ENCODE measurements around the gene TPI1.
"Not testable (repeated sequence)": the region's sequence is repeated elsewhere in the genome, so short reads cannot be mapped to it uniquely, and the experiment has no call there.

Gene TPI1

DNA sequence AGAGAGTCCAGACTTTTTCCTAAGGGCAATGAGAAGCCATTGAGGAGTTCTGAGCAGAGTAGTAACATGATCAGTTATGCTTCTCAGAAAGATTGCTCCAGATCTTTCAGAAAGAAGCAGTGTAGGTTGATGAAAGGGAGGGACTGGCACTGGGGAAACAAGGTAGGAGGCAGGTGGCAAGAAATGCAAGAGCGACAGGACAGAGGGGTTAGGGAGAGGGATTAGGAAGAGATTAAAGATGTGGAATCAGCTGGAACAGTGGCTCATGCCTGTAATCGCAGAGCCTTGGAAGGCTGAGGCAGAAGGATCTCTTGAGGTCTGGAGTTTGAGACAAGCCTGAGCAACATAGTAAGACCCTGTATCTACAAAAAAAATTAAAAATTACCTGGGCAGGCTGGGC, 19.7 kb upstream of the TPI1 start:
- no peak for DNase-seq (ENCODE audit: low read depth)

DNA sequence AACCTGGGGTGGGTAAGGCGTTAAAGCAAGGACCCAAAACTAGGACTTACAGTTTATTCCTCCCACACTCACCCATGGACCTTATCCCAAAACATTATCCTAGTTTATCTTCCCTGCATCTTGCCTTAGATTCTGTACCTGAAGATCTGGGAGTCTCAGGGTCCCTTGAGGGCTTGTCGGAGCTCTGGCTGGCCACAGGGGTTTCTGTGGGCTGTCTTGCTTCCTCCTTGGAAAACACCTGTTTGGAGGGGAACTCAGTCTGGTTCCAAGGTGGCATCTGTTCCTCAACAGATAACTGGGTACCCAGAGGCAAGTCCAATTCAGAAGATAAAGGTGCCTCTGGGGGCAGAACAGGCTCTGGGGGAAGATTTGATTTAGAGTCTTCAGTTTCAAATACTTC, 17.9 kb upstream of the TPI1 start:
- no peak for DNase-seq (ENCODE audit: low read depth)

DNA sequence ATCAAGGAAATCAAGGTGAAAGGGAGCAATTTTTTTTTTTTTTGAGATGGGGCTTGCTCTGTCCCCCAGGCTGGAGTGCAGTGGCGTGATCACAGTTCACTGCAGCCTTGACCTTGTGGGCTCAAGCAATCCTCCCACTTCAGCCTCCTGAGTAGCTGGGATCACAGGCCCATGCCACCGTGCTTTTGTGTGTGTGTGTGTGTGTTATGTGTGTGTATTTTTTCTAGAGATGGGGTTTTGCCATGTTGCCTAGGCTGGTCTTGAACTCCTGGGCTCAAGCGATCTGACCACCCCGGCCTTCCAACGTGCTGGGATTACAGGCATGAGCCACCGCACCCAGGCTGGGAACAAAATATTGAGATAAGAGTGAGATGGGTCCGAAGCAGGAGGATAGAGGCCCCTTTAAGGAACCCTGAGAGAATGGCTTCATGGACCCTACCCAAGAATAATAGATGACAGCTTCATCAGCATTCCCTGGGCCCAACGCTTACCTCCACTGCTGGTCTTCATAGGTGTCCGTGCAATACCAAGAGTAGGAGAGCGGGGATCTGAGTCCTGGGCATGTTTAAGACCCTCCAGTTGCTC, 17.3 kb upstream of the TPI1 start:
- DNase-seq (ENCODE audit: low read depth), result no peak

DNA sequence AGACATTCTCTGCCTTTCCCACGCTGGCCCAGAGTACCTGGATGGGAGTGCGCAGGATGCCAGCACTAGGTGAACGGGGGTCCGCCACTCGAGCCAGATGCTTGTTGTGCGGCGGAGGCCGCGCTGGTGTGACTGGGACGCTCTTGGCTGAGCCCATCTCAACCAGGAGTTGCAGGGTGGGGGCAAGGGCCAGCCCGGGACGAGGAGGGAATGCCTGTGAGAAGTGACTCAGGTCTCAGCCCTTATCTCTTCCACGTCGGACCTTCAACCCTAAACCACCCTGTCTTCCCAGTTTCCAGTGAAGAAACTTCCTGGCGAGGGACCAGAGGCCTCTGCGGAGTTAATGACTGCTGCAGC, 16.6 kb upstream of the TPI1 start:
- DNase-seq (ENCODE audit: low read depth), result no peak

DNA sequence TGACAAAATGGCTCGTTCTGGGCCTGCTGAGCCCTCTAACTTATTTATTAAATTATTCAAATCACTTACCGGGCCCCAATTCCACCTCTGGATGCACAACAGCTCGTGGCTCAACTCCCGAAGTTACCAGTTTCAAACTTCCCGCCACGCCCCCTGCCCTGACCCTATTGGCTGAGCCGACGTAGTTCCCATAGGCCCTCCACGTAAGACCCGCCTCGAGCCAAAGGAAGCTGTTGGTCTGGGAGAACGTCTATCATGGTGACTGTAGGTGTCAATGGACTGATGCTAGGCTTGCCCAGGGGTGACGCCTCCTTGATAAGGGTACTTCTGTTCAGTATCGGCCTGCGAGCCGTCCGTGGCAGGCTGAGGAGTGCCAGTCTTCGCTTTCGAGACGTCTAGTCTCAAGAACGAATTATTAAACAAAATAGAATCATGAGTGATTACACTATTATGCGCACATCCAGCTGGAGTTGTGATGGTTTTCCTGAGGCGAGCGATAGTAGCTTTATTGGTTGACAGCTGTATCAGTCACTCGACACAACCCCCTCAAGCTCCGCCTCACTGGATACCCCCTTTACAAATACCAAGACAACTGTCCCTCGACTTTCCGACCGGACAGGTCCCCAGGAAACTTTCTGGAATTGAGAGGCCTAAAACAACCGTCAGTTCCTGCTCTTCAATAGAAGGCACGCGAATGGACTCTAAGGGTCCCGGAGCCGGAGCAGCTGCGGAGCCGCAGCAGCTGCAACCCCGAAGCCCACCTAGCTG, 16.0 kb upstream of the TPI1 start, which contains the start of gene CDCA3:
CDCA3 (minus strand) TSS at position 134 of the 768 bp plus-strand sequence. CDS start 334 bp downstream, outside the sequence.
- peak; percentile 99 for DNase-seq (ENCODE audit: low read depth)

DNA sequence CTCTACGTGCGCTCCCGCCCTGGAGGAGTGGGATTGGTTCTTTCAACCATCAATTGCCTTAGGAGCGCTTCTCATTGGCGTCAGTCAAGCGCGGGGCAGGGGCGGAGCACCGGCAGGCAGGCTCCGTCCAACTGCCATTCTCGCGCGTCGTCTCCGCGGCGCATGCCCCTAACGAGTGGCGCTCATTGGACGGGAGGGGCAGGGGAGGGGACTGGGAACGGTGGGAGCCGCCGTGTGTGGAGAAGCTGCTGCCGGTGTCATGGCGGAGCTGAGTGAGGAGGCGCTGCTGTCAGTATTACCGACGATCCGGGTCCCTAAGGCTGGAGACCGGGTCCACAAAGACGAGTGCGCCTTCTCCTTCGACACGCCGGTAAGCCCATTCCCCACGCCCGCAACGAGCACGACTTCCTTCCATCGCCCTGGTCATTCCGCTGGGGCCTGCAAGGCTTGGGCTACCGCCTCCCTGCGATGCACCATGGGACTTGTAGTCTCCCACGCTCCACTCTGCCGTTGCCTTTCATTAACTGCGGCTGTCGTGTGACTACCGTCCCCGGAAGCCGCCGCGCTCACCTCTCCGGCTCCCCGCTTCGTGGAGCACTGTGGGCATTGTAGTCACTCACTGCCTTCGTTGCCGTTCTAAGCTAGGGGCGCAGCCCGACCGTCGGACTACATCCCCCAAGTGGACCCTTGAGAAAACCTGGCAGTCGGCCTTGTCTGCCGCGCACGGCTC, 15.2 kb upstream of the TPI1 start, which contains the start of gene USP5:
USP5 (plus strand) TSS at position 230 of the 730 bp plus-strand sequence; CDS start at position 260, 30 bp downstream.
- DNase-seq (ENCODE audit: low read depth), result peak; percentile 100

DNA sequence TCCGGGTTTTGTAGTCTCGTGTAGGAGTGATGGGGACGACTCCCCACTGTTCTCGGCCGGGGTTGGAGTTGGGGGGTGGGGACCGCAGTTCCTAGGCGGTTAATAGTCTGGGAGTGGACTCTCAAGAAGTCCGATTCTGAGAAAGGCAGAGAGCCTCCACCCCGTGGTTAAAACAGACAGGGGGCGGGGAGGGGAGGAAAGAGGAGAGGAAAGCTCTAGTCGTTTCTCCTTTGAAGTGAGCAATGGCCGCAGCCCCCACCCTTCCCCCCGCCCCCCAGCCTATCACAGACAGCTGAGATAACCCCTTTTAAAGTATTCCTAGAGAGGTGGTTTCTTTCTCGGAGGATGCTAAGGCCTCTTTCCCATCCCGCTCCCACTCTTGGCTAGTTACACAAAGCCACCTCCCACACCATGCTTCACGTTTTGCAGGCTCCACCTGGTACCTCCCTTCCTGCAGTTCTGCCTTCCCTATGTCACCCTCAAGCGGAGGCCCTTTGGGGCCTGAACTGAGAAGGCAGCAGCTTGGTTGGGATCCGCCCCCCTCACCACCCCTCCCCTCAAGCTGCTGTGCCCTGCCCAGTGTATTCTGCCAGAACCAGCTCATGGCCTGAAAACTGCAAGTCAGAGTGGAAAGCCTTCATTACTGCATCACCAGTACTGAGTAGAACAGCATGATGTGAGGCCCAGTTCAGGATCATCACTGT, 14.5 kb upstream of the TPI1 start:
- peak; percentile 76 for DNase-seq (ENCODE audit: low read depth)

DNA sequence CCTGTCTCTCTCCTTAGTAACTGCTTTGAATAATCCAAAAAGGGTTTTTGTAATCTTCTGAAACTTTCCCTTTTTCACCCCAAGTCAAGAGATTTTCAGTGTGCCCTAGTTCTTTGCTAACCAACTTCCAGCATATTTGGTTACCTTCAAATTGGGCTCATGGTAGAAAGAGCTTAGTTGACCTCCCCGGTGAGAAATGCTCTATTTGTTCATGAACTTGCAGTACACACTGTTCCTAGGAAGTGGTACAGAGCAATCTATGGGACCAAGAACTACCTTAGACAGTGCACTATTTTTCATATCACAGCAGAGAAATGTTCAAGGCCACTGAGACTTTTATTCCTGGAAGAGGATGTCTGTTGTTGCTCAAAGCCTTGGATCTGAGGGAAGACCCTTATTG, 13.7 kb upstream of the TPI1 start:
- DNase-seq (ENCODE audit: low read depth), result no peak

DNA sequence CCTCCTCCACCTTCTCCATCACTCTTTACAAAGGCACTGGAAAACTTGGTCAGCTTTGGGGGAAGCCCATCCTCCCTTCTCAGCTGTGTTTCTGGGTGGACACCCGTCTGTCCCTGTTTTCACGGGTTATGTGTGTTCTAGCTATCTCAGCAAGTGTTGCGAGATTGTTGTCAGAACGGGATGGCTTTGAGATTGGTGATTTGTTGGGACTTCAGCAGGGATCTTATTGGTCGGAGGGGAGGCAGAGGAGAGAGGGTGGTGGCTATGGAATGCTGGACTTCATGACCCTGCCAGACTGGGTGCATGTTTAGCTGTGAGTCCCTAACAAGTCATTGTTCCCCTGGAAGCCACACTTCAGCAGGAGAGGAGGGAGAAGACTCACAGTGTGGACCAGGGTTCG, 13.3 kb upstream of the TPI1 start:
- no peak for DNase-seq (ENCODE audit: low read depth)

DNA sequence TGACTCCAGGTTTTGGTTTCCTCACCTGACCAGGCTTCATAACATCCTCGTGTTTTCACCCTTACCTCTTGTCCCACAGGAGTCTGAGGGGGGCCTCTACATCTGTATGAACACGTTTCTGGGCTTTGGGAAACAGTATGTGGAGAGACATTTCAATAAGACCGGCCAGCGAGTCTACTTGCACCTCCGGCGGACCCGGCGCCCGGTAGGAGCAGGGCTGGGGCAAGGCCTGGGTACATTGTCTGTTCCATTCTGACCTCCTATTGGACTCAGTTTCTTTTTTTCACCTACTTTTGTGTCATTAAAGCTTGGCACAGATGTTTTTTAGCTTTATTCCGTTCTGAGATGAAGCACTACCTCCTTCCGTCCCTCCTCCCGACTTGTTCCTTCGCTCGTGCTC, 12.0 kb upstream of the TPI1 start:
- DNase-seq (ENCODE audit: low read depth), result no peak

DNA sequence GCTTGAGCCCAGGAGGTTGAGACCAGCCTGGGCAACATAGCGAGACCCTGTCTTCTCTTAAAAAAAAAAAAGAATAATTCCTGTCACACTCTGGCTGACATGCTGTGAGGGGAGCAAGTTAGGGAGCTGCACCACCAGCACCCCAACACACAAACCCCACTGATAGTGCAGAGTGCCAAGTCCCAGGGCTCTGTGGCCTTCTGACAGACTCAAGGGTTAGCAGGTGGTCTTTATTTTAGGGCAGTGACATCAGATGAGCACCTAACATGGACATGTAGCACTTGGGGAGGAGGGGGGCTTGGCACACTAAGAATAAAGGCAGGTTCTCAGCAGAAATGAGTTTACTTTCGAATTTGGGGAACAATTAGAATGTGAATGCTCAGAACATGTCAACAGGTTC, 8.5 kb upstream of the TPI1 start:
- no peak for DNase-seq (ENCODE audit: low read depth)

DNA sequence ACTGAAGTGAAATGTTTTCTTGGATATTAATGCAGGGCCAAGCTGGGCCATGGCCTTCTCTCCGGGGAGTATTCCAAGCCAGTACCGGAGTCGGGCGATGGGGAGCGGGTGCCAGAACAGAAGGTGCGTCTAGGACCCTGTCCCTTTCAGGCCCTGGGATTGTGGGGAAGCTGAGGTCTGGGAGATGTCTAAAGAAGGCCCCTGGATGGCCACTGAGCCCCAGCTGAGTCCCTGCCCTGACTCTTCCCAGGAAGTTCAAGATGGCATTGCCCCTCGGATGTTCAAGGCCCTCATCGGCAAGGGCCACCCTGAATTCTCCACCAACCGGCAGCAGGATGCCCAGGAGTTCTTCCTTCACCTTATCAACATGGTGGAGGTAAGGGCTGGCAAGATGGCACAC, 7.2 kb upstream of the TPI1 start:
- DNase-seq (ENCODE audit: low read depth), result no peak

DNA sequence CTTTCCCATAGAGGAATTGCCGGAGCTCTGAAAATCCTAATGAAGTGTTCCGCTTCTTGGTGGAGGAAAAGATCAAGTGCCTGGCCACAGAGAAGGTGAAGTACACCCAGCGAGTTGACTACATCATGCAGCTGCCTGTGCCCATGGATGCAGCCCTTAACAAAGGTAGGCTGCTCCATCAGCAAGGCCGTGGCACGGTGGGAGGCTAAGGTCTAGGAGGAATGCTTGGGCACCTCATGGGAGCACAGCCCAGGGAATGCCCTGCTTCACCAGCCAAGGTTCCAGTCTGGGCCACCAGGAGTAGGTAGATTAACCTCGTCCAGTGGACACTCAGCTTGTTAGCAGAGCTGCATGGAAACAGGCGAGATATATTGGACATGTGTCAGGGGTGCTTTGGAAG, 6.4 kb upstream of the TPI1 start:
- no peak for DNase-seq (ENCODE audit: low read depth)

DNA sequence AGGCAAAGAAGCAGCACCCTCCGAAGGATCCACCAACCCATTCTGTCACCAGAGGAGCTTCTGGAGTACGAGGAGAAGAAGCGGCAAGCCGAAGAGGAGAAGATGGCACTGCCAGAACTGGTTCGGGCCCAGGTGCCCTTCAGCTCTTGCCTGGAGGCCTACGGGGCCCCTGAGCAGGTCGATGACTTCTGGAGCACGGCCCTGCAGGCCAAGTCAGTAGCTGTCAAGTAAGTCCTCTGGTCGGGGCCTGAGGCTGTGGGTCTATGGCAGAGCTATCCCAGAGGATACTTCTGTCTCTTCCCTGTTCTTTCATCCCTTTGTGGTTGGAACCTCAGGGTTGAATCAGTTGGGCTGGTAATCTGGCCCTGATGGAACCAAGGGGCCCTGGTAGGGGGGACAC, 5.9 kb upstream of the TPI1 start:
- no peak for DNase-seq (ENCODE audit: low read depth)

DNA sequence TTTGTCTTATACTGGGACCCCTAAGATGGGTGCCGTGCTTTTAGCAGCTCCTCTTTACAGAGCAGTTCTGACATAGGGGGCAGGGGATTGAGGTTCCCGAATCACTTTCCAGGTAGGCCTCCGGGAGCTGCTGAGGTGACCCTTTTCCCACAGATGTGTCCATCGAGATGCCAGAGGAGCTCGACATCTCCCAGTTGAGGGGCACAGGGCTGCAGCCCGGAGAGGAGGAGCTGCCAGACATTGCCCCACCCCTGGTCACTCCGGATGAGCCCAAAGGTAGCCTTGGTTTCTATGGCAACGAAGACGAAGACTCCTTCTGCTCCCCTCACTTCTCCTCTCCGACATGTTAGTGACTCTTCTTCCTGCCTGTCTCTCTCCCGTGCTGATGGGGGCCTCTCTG, 4.3 kb upstream of the TPI1 start:
- no peak for DNase-seq (ENCODE audit: low read depth)

DNA sequence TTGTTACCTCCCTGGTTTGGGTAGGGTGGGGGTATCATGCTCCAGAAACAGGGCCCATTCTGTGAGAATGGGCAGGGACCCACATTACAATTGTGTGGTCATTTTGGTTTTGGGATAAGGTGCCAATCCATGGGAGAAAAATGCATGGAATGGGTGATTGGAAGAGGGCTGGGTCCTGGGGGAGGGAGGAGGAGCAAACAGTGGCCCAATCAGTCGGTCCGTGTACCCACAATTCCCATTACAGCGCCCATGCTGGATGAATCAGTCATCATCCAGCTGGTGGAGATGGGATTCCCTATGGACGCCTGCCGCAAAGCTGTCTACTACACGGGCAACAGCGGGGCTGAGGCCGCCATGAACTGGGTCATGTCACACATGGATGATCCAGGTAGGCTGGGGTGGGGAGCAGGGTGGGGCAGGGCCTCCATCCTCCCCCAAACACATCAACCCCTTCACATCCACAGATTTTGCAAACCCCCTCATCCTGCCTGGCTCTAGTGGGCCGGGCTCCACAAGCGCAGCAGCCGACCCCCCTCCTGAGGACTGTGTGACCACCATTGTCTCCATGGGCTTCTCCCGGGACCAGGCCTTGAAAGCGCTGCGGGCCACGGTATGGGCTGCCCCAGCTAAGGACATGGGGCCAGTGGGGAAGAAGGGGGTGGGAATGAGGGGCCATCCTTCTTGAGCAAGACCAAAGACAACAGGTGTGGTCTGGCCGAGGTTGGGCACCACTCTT, 3.6 kb upstream of the TPI1 start:
- peak; percentile 28 for DNase-seq (ENCODE audit: low read depth)

DNA sequence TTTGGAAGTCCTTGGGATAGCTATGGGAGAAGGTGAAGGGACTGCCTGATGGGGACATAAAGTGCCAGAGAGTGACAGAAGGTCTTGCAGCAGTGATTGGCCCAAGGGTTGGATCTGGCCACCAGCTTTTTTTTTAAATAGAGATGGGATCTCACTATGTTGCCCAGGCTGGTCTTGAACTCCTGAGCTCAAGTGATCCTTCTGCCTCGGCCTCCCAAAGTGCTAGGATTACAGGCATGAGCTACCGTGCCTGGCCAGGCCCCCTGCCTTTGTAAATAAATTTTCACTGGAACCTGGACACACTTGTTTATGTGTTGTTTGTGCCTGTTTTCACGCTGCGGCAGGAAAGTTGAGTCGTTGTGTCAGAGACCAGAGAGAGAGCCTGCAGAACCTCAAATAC, 2.0 kb upstream of the TPI1 start:
- not testable (repeated sequence) for DNase-seq (ENCODE audit: low read depth)

DNA sequence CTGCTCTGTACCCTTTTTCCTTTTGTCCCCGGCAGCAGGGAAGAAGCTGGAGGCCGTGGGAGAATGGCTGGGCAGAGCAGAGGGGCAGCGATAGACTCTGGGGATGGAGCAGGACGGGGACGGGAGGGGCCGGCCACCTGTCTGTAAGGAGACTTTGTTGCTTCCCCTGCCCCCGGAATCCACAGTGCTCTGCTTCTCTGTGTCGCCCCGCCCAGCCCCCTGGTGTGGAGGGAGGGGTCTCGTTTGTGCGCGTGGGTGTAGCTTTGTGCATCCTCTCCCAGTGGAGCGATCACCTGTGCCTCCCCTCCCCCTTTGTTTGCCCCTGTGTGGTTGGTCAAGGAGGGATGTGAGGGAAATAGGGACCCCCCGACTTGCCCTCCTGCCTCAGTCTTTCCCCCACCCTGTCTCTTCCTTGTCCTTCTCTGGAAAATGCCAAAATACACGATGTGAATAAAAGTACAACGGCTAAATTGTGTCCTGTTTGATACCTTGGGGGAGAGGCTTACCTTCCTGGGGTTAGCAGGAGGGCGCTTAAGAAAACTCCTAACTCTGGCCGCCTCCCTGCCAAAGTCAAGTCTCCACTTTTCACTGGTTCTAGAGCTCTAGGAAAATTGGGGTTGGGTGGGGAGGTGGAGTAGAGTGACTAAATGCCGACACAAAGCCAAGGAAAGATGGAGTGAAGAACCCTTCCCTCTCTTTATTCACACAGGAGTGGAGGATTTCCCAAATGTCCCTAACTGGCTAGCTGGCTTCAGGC, 990 bp upstream of the TPI1 start:
- no peak for DNase-seq (ENCODE audit: low read depth)

DNA sequence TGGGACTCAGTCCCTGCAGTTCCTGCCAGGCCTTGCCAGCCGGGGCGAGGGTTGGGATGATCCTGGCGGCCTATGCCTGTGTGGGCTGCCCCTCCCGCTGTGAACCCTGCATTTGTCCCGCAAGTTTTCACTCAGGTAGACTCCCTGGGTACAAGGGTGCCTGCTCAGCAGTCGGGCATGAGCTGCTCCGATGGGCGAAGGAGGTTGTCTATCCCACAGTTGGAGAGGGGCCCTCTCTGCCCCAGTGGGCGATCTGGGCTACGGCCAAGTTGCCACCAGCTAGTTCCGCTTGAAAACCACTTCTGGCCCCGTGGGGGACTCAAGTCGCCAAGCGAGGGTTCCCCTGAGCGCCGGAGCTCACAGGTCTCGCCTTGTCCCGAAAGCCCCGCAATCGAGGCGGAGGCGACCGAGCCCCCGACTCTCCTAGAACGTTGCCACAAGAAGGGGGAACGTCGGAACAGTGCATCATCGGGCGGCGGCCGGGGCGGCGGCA, 365 bp upstream of the TPI1 start:
- no peak for DNase-seq (ENCODE audit: low read depth)

DNA sequence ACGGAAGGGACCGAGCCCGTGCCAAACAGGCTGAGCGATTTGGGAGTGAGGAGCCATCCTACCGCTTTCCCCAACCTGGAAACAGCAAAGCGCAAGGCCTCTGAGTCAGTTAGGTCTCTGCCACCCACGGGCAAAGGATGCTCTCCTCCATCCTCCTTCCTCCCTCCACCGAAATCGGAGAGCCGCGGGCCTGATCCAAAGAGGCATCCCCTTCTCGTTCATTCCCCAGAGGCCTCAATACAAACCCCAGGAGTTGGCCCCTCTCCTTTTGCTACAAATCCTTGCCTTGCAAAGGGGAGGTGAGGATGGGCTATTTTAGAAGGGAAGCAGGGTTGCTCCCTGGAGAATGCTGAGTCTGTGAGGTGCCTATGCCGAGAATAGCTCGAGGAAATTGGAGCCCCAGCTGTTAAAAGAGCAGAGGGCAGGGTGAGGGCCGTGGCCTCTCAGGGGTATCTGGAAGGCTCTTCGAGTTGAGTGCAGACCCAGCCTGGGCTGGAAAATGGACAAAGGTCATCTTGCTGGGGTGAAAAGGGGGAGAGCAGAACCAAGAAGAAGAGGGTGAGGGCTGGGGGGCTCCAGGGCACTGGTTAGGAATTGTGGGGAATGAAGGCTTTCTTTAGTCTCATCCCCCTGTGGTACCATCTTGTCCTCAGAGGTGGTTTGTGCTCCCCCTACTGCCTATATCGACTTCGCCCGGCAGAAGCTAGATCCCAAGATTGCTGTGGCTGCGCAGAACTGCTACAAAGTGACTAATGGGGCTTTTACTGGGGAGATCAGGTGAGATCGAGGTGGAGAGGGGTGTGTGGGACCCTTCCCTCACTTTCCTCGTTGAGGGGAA, 1.1 kb downstream of the TPI1 start:
- DNase-seq (ENCODE audit: low read depth), result peak; percentile 41

Measured in EH (cell line).